ENCODE measurements around the gene FNDC5.

FNDC5 gene

GRCh38 chr1:32864375-32865019, 6.2 kb downstream of the FNDC5 start:
- no peak for DNase-seq (ENCODE audit: low read depth)

GRCh38 chr1:32863881-32864245, 6.8 kb downstream of the FNDC5 start:
- DNase-seq (ENCODE audit: low read depth) = no peak

- DNase-seq (ENCODE audit: low read depth) = no peak
These were observed 7.4 kb downstream of the FNDC5 start for GRCh38 chr1:32863218-32863880.

- DNase-seq (ENCODE audit: low read depth) = no peak
These were observed 8.6 kb downstream of the FNDC5 start for GRCh38 chr1:32861904-32862695.

- no peak for DNase-seq (ENCODE audit: low read depth)
These were observed 10.1 kb downstream of the FNDC5 start for GRCh38 chr1:32860566-32860965.

DNA sequence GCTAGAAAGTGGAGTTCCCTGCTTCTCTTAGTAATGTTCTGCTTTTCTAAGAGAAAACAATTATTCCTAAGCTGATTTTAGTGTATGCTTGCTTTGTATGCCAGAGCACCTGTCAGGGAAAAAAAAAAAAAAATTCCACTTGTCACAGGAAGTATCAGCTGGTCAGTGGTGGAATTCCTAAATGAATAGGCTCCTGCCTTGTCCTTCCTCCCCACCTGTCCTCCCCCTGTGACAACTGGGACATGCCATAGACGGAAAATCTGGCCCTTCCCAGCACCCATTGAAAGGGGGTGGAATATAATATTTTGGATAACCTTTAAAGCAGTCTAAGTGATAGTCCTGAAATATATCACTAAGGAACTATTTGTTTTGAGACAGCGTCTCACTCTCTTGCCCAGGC, 10.8 kb downstream of the FNDC5 start:
- DNase-seq (ENCODE audit: low read depth) = no peak

- DNase-seq (ENCODE audit: low read depth) = no peak
These were observed 11.9 kb downstream of the FNDC5 start for GRCh38 chr1:32858791-32859190.

DNA sequence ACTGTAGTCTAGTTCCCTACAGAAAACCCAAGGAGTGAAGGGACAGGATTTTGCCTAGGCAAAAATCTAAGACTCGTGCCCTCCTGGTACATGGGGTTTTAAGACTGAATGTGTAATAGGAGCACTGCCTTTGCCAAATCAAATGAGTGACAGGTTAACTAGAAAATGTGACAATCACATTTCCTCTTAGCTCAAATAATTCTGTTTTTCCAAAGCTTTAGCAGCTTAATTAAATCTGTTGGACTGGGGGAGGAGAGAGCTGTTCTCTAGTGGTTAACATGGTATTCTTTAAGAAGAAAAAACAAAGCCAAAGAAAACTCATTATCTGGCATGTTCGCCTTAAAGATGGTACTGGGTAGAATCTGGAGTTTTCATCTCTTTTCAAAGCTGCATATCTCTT, 12.6 kb downstream of the FNDC5 start:
- no peak for DNase-seq (ENCODE audit: low read depth)

DNA sequence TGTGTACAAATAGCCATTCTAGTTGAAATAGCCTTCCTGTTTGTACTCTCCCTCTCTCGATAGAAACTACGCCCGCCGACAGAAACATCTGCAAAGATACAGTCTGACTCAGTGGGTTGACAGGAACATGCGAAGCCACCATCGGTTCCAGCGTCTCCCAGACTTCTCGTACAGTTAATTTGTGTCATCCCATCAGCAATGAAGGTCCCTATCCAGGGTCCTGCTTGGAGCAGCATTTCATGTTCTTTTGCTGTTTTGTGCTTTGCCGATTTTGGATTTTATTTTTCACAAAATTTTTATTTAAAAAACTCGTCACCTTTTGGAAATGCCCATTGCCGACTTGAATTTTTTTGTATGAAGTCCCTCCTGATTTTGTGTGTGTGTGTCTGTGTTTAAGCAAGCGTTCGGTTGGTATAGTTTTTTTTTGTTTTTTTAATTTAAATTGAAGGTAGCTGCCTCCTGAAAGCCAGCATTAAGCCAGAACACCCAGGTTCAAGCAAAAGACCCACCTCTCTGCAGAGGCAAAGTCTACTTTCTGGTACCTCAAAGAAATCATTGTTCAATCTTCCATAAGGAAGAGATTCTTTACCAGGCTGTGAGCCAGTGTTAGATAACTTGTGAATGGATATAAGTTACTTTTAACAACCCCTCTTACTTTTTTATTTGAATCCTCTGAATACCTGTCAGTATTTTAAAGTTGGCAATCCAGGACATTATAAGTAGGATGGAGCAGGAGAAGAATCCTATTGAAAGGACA, 14.7 kb downstream of the FNDC5 start:
- no peak for DNase-seq (ENCODE audit: low read depth)

- no peak for DNase-seq (ENCODE audit: low read depth)
These were observed 22.2 kb downstream of the FNDC5 start for GRCh38 chr1:32848354-32849063.

- DNase-seq (ENCODE audit: low read depth) = no peak
These were observed 38.8 kb downstream of the FNDC5 start for GRCh38 chr1:32831878-32832277.

DNA sequence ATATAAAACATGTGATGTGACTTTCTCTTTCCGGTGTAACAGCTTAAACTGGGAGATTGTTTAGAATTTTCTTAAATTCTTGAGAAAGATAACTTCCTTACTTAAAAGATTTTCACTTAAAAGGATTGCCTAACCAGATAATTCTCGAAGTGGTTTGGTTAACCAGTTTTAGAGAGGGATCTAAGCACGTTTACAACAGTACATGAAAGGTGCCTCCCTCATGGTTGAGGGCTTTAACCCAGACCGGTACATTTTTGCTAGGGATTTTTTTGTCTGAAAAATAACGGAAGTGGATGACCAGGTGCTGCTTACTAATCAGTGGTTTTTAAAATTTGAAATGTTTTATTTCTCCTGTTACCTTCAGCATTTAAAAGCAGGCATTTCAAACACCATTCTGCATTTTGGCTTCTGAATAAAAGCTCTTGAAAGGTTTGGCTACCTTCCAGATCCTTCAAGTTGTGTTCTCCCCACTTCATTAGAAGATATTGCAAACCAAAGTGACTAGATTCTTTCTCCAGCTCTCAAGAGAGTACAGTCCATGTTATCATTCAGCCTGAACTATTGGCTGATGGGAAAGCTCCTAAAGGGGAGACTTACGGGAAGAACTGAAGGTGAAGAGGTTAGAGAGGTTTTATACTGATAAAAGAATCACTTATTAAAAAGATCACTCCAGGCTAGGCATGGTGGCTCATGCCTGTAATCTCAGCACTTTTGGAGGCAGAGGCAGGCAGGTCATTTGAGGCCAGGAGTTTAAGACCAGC, 40.4 kb downstream of the FNDC5 start:
- DNase-seq (ENCODE audit: low read depth) = no peak

DNA sequence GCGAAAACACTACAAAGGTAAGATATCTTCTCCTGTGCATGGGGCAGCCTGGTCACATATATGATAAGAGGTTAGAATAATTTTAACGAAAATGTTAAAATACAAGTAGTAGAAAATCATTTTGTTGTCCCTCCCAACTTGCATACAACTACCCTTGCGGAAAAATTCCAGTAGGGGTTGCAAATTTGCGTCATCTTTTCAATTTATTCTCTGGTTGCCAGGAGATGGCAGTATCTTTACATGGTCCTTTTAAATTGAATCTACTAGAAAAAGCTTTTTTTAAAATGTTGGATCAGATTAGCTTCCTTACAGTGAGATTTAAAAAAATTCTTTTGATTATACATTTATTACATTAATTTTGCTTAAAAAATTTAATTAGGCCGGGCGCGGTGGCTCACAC, 42.4 kb downstream of the FNDC5 start:
- DNase-seq (ENCODE audit: low read depth) = no peak

DNA sequence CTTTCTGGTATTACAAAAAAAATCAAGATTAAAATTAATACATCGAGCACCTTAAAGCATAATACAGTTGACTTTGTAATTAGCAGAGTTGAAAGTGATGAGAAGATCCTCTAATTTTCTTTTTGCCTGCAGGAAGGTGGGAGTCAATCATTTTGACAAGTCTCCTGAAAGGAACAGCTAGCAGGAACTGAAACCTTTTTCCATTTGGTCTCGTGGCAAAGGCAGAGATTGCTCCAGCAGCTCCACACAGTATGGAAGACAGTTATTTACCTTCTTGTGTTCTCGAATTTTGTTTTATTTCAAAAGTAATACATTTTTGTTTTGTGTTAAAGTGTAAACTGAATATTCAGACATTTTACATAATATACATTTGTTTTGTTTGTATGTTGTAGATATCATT, 45.5 kb downstream of the FNDC5 start:
- DNase-seq (ENCODE audit: low read depth) = no peak

DNA sequence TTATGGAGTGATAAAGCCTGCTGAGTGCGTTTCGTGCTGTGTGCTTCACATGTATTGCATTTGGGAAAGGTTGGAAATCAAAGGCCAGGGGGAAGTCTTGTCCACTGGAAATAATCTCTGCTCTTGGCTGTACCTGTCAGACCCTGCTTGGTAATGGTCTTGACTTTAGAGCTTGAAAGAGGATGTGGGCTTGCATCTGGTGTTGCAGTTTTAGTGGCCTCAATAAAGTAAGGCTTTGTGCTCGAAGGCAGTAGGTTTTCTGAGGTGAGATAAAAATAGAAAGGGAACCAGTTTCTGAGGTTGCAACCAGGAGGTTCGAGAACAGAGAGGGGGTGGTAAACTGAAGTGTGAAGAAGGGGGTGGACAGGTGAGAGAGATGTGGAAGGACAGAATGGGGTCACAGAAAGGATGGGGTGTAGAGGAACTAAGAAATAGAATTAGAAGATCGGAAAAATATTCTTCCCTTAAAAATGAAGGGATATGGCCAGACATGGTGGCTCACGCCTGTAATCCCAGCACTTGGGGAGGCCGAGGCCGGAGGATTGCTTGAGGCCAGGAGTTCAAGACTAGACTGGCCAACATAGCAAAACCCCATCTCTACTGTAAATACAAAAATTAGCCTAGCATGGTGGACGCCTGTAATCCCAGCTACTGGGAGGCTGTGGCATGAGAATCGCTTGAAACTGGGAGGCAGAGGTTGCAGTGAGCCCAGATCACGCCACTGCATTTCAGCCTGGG, 51.7 kb downstream of the FNDC5 start:
- DNase-seq (ENCODE audit: low read depth) = no peak

DNA sequence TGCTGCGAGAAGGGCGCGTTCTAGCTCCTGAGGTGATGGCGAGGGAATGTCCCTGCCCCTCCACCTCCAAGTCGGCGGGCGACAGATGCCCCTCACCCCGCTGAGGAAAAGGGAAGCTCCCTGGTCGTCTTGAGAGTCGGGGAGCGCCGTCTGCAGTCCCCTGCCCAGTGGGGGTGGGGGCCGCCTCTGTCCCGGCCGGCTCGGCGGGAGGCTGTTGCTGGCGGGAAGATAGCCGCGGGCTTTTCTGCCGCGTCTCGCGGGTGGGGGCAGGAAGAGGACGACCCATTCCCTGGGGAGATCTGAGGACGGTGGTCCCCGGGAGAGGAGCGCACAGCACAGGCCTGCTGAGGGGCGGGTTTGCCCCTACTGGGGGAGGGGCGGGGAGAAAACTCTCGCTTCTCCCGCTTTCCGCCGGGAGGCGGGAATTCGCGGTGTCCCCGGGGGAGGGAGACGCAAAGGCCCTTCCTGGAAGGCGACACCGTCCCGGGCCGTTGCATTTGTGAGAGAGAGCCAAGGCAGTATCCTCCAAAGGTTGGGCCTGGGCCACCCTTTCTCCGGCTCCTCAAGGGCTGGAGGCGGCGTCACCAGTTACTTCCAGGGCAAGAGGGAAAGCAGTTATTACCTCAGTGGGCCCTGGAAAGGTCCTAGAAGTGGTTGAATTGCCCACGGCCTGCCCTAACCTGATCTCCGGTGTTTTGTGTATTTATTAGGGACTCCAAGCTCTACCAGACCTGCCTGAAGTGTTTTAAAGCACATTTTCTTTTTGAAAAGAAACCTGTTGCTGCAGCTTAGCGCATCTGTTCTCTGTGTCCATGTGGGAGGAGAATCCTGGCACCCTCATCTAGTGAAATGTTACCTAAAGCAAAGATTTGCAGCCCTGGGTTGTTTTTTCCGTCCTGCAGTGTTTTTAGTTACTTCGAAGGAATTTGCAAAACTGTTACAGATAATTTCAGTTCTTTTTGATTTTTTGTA, 52.6 kb downstream of the FNDC5 start:
- peak; percentile 60 for DNase-seq (ENCODE audit: low read depth)

DNA sequence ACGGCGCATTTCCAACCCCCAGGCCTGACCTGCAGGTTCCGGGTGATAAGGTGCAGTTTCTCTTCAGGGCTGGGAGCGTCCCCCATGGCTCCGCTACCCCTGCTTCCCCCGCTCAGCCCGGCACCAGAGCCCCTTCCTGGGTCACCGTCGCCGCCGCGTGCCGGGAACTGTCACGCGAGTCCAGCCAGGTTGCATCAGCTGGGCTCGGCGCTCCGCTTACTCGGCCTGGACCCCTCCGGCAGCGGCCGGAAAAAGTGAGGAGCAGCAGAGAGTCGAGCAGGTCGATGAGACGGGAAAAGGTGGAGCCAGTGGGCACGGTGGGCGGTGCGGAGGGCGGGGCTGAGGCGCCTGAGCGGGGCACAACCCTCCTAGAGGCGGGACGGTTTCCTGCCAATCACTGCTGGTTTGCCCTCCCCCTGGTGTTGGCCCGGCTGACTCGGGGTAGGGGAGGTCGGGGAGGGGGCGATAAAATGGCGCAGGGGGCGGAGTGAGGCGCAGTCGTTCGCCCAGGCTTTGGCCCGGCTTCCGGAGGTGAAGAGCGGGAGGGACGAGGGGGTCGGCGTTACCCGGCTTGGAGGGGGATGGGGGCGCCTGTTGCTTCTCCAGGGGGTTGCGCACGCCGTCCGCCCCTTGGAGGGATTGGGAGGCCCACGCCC, 53.4 kb downstream of the FNDC5 start, which contains the start of the genes S100PBP and YARS1:
TSS of gene S100PBP (plus strand) at position 495 of the 656 bp plus-strand sequence. CDS start 8,447 bp downstream, outside the sequence.
TSS of gene YARS1 (minus strand) at position 200 of the 656 bp plus-strand sequence. CDS start at position 86, 114 bp downstream.
- peak; percentile 97 for DNase-seq (ENCODE audit: low read depth)

- DNase-seq (ENCODE audit: low read depth) = no peak
These were observed 54.0 kb downstream of the FNDC5 start for GRCh38 chr1:32816676-32817158.

Data from HS-27A (cell line).